NCI-H2081 treated with DMSO at 0.1 percent for 48 hours (cell line): ENCODE data around the gene ACTN4.
"Not testable (repeated sequence)": the region's sequence is repeated elsewhere in the genome, so short reads cannot be mapped to it uniquely, and the experiment has no call there.

Source experiments
- DNase-seq: peaks from one replicate; lab custom pipeline; 2025; lab: John Stamatoyannopoulos, UW

ACTN4 gene

GRCh38 chr19:38737921-38738737 lies 90.7 kb downstream of the ACTN4 start:
- no peak for DNase-seq

- DNase-seq, result no peak
Observed at GRCh38 chr19:38739440-38740256, 92.2 kb downstream of the ACTN4 start.

GRCh38 chr19:38740257-38740592 lies 92.8 kb downstream of the ACTN4 start:
- DNase-seq, result no peak

- no peak for DNase-seq
Observed at GRCh38 chr19:38740932-38741331, 93.5 kb downstream of the ACTN4 start.

GRCh38 chr19:38741670-38742069 lies 94.2 kb downstream of the ACTN4 start:
- no peak for DNase-seq

GRCh38 chr19:38742296-38742695 lies 94.8 kb downstream of the ACTN4 start:
- DNase-seq, result no peak

- no peak for DNase-seq
Observed at GRCh38 chr19:38742906-38743305, 95.5 kb downstream of the ACTN4 start.

GRCh38 chr19:38743394-38744297 lies 96.2 kb downstream of the ACTN4 start:
- no peak for DNase-seq

- DNase-seq, result no peak
Observed at GRCh38 chr19:38744298-38744681, 96.8 kb downstream of the ACTN4 start, which contains the start of gene CAPN12. Gene CAPN12, minus strand, starts transcription at chr19:38744474. Its CDS starts 309 bp downstream, at chr19:38744165.

GRCh38 chr19:38744874-38745273 lies 97.4 kb downstream of the ACTN4 start:
- no peak for DNase-seq

GRCh38 chr19:38745316-38745715 lies 97.9 kb downstream of the ACTN4 start:
- DNase-seq, result no peak

GRCh38 chr19:38753783-38754182 lies 106.3 kb downstream of the ACTN4 start:
- DNase-seq, result not testable (repeated sequence)

GRCh38 chr19:38754196-38754595 lies 106.7 kb downstream of the ACTN4 start:
- DNase-seq, result not testable (repeated sequence)

- no peak for DNase-seq
Observed at GRCh38 chr19:38759590-38760003, 112.1 kb downstream of the ACTN4 start.

GRCh38 chr19:38760805-38761517 lies 113.5 kb downstream of the ACTN4 start:
- DNase-seq, result not testable (repeated sequence)

GRCh38 chr19:38761884-38762389 lies 114.5 kb downstream of the ACTN4 start:
- not testable (repeated sequence) for DNase-seq

GRCh38 chr19:38763795-38764220 lies 116.4 kb downstream of the ACTN4 start:
- DNase-seq, result no peak

GRCh38 chr19:38765214-38765613 lies 117.8 kb downstream of the ACTN4 start:
- DNase-seq, result no peak

GRCh38 chr19:38766276-38767047 lies 119.0 kb downstream of the ACTN4 start:
- DNase-seq, result no peak

- no peak for DNase-seq
Observed at GRCh38 chr19:38769635-38770211, 122.3 kb downstream of the ACTN4 start.
